NCI-H748 (cell line): ENCODE measurements around the gene KMT5B.

Experiments used
- DNase-seq: peaks from one replicate; lab custom pipeline; 2025; ENCODE audit not compliant: unreplicated experiment; lab: John Stamatoyannopoulos, UW

KMT5B gene

GRCh38 chr11:68186061-68186460 is 27.0 kb downstream of the KMT5B start:
- no peak for DNase-seq

- no peak for DNase-seq
Observed at GRCh38 chr11:68181719-68182451, 31.2 kb downstream of the KMT5B start.

GRCh38 chr11:68179847-68180246 is 33.2 kb downstream of the KMT5B start:
- no peak for DNase-seq

DNA sequence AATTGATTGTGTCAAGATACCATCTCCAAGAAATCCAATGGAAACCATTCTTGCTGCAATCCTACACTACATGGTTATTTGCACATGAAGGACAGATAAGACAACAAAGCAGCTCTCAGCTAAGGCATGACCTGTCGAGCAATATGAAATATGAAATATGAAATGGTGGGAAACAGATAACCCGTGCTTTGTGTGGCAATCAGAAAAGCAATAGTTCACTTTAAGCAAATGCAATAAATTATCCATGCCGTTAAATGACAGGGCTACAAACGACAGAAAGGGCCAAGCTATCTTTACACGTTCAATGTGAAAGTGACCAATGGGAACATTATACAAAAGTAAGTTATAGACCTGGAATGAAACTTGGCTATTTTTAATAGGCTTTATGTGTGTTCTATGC is 35.2 kb downstream of the KMT5B start:
- no peak for DNase-seq

GRCh38 chr11:68173926-68174325 is 39.2 kb downstream of the KMT5B start:
- no peak for DNase-seq

DNA sequence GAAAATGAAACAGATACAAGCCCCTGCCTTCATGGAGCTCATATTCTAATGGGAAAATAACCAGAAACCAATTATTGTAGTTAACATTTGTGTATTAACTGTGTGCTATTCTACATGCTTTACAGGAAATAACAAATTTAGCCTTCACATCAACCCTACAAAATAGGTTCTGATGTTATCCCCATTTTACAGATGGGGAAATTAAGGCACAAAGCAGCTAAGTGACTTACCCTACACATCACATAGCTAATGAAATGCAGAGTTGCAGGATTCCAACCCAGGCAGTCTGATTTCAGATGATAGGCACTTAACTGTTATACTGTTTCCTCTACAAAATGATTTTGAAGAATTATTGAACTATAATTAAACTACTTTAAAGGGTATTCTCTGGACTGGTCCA is 43.7 kb downstream of the KMT5B start:
- no peak for DNase-seq

GRCh38 chr11:68168694-68169093 is 44.4 kb downstream of the KMT5B start:
- DNase-seq = no peak

DNA sequence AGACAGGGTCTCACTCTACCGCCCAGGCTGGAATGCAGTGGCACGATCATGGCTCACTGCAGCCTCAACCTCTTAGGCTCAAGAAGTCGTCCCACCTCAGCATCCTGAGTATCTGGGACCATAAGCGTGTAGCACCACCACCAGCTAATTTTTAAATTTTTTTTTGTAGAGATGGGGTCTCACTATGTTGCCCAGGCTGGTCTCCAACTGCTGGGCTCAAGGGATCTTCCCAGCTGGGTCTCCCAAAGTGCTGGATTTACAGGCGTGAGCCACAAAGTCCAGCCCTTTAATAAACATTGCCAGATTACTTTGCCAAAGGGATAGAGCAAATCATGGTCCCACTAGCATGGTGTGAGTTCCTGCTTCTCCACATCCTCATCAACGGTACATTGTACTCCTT is 45.6 kb downstream of the KMT5B start:
- DNase-seq = no peak

DNA sequence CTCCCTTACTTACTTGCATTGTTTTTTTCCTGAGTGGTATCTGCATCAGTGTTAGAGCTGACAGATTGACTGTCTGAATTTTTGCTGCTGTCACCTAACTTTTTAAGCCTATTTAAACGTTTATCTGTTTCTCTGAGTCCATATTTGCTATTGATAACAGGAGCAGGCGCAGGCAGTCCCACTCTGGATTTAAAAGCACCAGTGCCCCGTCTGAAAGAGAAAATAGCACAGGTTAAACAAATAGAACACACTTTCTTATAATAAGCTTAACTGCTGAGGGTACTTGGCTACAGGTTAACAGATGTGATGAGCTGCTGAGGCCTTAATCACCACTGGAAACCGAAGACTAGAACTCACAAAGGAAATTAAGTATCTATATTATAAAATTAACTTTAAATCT is 46.1 kb downstream of the KMT5B start:
- no peak for DNase-seq

DNA sequence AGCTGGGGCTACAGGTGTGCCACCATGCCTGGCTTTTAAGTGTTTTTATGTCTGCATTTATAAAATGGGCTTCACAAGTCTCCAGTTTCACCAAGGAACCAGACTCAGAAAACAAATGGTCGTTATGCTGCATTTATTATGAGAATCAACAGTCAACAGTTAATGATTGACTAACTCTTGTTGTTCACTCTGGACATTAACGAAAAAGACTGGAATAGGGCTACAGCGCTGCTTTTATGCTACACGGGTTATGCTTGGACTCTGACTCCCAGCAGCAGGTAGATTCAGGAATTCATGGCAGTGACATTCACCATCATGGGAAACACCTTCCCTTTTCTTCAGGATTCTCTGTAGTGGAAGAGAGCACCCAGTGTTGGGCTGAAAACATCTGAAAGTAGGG is 47.5 kb downstream of the KMT5B start:
- no peak for DNase-seq

GRCh38 chr11:68164437-68164836 is 48.7 kb downstream of the KMT5B start:
- no peak for DNase-seq

DNA sequence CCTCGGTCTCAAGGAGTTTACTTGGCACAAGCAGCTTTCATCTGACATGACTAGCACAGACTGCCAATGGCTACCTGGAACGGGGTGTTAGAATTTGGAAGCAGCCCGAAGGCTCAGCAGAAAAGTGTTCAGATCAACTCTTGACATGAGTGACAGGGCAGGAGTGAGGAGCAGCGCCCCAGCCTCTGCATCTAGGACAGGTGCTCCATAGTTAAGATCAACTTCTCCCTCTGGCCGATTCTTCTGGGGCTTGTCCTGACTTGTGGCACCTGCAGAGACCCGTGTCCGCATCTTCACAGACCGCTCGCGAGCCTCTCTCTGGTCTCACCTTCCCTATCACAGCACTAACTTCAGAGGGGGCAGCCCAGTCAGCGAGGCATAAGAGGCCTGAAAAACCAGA is 49.4 kb downstream of the KMT5B start:
- no peak for DNase-seq

DNA sequence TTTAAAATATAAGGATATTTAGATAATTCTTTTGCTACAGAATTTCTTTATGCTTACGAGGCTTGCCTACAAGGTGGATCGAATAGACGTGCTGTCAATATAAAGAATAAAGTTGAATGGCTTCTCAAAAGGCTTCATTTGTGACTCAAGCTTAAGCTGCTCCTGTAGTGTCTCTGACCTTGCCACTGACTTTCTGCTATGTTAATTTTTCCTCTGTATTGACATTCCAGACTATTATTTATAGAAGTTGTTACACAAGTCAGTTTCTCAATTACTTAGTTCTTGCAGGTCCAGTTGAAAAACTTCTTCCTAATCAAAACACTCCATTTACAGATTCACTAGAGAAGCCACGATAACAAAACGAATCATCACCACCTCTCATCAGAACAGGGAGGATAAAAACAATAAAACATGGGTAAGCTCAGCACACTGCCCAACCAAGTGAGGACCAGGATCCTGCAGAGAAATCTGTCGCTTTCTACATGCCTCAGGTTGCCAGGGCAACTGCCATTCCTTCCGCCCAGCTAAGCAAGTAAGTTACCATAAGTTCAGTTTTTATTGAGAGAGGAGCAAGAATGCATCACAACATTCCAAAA is 52.9 kb downstream of the KMT5B start:
- DNase-seq = no peak

DNA sequence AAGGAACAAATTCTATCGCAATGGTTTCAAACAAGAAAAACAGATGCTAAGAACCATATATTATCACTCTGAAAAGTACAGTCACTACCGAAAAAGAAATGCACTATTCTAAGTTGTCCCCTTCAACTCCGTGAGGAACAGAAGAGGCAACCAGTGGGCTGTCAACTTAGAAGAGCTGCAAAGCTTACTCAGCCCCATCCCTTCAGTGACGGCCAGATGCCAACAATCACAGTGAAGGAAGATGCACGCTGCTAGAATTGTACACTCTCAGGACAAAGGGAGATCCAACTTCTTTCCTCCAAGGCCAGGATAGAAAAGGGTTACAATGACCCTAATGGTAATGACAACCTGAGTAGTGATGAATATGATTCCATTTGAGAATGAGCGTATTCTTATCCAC is 53.4 kb downstream of the KMT5B start:
- DNase-seq = no peak

DNA sequence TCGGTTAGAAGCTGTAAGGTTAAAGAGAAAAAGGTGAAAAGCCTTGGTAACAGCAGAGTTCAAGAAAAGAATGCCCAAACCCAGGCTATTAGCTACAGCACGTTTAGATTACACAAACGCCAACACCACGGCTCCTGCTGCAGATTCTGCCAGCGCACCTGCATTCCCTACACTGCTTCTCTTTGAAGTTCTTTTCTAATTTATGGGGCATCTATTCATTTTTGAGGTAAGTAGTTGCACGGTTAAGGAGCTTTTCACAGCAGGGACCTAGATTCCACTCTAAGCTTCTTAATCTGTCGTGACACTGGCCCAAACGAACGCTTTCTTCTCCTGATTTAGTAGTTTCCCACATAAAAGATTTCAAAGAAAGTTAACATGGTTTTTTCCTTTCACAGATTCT is 53.9 kb downstream of the KMT5B start:
- DNase-seq = no peak

DNA sequence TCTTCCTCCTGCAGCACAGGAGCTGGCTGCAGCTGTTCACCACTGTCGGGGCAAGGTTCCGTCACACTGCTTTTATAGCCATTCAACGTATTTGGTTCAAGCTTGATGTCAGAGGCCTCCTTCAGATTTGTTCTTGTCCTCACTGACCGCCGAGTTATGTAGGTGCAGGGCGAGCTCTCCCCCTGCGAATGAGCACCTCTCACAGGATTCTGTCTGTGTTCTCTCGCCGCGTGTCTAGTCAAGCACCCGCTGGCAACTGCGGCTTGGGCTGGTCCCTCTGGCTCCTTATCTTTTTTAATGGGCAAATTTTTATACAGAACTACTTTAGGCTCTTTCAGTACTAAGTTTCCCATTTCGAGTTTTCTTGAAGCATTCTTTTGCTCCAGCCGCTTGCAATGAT is 54.5 kb downstream of the KMT5B start:
- no peak for DNase-seq

DNA sequence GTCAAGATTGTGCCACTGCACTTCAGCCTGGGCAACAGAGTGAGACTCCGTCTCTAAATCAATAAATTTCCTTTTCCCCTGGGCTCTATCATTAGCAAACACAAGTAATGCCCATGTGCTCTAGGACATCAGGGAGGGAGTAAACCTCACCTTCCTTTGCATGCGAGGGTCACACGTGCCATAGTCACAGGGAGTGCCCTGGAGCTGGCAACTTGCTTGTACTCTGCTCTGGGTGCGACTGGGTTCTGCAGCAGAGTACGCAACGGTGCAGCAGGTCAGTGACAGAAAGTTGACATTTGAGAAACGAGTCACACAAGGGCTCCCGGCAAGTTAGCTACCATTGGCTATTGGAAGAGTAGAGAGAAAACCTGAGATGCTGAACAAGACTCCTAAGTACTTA is 59.4 kb downstream of the KMT5B start:
- no peak for DNase-seq

DNA sequence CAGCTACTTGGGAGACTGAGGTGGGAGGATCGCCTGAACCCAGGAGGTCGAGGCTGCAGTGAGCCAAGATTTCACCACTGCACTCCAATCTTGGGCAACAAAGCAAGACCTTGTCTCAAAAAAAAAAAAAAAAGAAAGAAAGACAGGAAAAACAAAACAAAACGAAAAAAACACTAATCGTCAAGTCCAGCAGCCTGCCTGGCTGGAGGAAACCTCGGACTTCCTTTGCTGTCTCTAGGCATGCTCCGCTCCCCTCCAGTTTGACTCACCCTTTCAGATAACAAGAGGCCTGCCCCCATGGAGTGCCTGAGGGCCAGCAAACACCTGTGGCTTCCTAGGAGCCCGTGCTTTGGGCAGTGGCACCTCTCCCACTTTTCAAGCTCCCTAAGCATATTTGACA is 63.1 kb downstream of the KMT5B start:
- DNase-seq = no peak

DNA sequence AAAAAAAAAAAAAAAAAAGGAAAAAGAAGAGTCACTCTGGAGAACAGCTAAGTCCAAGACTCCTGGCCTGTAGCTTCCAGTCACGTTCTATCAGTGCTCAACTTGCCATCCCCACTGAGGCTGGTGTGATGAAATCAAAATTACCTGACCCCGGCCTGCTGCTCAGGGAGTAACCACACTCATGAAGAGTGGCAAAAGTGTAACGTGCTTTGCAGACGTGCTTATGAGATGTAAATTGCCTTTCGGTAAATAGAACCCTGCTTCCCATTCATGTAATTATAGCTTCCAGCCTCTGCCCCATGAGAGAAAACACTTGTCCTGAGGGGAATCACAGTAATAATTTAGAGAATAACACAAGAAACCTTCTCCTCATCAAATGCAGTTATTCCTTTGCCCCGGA is 63.7 kb downstream of the KMT5B start:
- peak; percentile 75 for DNase-seq

- no peak for DNase-seq
Observed at GRCh38 chr11:68148879-68149278, 64.2 kb downstream of the KMT5B start.

- no peak for DNase-seq
Observed at GRCh38 chr11:68148071-68148805, 64.9 kb downstream of the KMT5B start.

DNA sequence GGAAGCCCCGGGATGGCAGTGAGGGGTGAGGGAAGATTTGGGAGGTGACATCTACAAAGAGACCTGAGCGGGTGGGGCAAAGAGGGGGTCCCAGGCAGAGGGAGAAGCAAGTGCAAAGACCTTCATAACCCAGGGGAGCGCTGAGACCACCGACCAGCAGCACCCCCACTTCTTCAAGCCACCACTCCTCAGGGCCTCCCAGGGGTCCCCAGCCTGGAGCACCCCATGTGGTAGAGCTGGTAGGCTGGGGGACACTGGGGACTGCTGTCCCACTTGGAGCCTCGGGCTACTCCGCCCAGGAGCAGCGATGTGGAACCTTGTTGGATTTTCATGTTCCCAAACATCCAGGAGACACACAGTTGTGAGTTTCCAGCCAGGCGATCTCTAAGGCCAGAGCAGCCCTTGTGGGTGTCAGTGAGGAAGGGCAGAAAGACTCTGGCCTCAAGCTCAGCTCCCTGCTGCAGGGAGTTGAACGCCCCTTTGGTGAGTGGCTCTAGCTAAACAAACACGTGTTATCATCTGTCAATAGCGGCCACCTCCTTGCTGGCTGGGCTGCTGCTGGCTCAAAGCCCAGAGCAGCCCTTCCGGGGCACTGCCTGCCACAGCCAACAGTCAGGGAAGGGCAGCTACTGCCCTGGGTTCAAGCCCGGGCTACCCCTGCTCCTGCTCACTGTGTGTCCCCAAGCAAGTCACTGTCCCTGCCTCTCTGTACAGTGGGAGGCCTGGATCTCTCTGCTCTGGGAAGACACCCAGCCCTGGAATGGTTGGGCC is 66.2 kb downstream of the KMT5B start:
- peak; percentile 84 for DNase-seq
